ENCODE results near the gene HMG20A.

The HMG20A gene

GRCh38 chr15:77430213-77430612 lies 9.5 kb downstream of the HMG20A start:
- no peak for DNase-seq (ENCODE audit: low read depth in 2 of 2)

GRCh38 chr15:77430652-77431051 lies 10.0 kb downstream of the HMG20A start:
- DNase-seq (ENCODE audit: low read depth in 2 of 2) = no peak

GRCh38 chr15:77436822-77437221 lies 16.1 kb downstream of the HMG20A start:
- DNase-seq (ENCODE audit: low read depth in 2 of 2) = no peak

- DNase-seq (ENCODE audit: low read depth in 2 of 2) = no peak
Observed at GRCh38 chr15:77437264-77437663, 16.6 kb downstream of the HMG20A start.

GRCh38 chr15:77440378-77440999 lies 19.8 kb downstream of the HMG20A start:
- DNase-seq (ENCODE audit: low read depth in 2 of 2) = no peak

GRCh38 chr15:77446840-77447390 lies 26.2 kb downstream of the HMG20A start:
- DNase-seq (ENCODE audit: low read depth in 2 of 2) = no peak

GRCh38 chr15:77454265-77454664 lies 33.6 kb downstream of the HMG20A start:
- no peak for DNase-seq (ENCODE audit: low read depth in 2 of 2)

GRCh38 chr15:77454951-77455350 lies 34.3 kb downstream of the HMG20A start:
- no peak for DNase-seq (ENCODE audit: low read depth in 2 of 2)

GRCh38 chr15:77455696-77456321 lies 35.1 kb downstream of the HMG20A start:
- no peak for DNase-seq (ENCODE audit: low read depth in 2 of 2)

- DNase-seq (ENCODE audit: low read depth in 2 of 2) = no peak
Observed at GRCh38 chr15:77456746-77457145, 36.1 kb downstream of the HMG20A start.

GRCh38 chr15:77457191-77457904 lies 36.7 kb downstream of the HMG20A start:
- no peak for DNase-seq (ENCODE audit: low read depth in 2 of 2)

- no peak for DNase-seq (ENCODE audit: low read depth in 2 of 2)
Observed at GRCh38 chr15:77457905-77458265, 37.2 kb downstream of the HMG20A start.

- DNase-seq (ENCODE audit: low read depth in 2 of 2) = no peak
Observed at GRCh38 chr15:77459031-77459430, 38.3 kb downstream of the HMG20A start.

GRCh38 chr15:77461486-77461885 lies 40.8 kb downstream of the HMG20A start:
- DNase-seq (ENCODE audit: low read depth in 2 of 2) = no peak

- DNase-seq (ENCODE audit: low read depth in 2 of 2) = no peak
Observed at GRCh38 chr15:77464129-77464865, 43.6 kb downstream of the HMG20A start.

GRCh38 chr15:77466521-77466920 lies 45.8 kb downstream of the HMG20A start:
- DNase-seq (ENCODE audit: low read depth in 2 of 2) = no peak

GRCh38 chr15:77468896-77469295 lies 48.2 kb downstream of the HMG20A start:
- DNase-seq (ENCODE audit: low read depth in 2 of 2) = no peak

GRCh38 chr15:77470235-77470634 lies 49.5 kb downstream of the HMG20A start:
- DNase-seq (ENCODE audit: low read depth in 2 of 2) = no peak

- DNase-seq (ENCODE audit: low read depth in 2 of 2) = no peak
Observed at GRCh38 chr15:77473328-77473727, 52.6 kb downstream of the HMG20A start.

GRCh38 chr15:77474310-77474988 lies 53.8 kb downstream of the HMG20A start:
- no peak for DNase-seq (ENCODE audit: low read depth in 2 of 2)

GRCh38 chr15:77475001-77475400 lies 54.3 kb downstream of the HMG20A start:
- DNase-seq (ENCODE audit: low read depth in 2 of 2) = no peak

- DNase-seq (ENCODE audit: low read depth in 2 of 2) = no peak
Observed at GRCh38 chr15:77475898-77476297, 55.2 kb downstream of the HMG20A start.
